ENCODE data around the gene GMDS.

Gene GMDS

GRCh38 chr6:1854296-1854695 is 391.1 kb downstream of the GMDS start:
- no peak overlapping the region for H3K4me3 ChIP-seq (ENCODE audit: low read depth, low read length)
- in situ Hi-C loops (cut with HindIII; ENCODE audit: low sequenced_read_pairs) = no loop called here
- DNase-seq (ENCODE audit: low read depth, low spot score) = no peak
- TF ChIP-seq CTCF (IDR thresholded peaks at IDR 0.05; ENCODE audit: low read depth, low read length) = no peak

GRCh38 chr6:1853761-1854160 is 391.6 kb downstream of the GMDS start:
- no peak overlapping the region for H3K4me3 ChIP-seq (ENCODE audit: low read depth, low read length)
- DNase-seq (ENCODE audit: low read depth, low spot score) = no peak
- TF ChIP-seq CTCF (IDR thresholded peaks at IDR 0.05; ENCODE audit: low read depth, low read length) = no peak
- in situ Hi-C loops (cut with HindIII; ENCODE audit: low sequenced_read_pairs) = no loop called here

GRCh38 chr6:1851681-1852456 is 393.5 kb downstream of the GMDS start:
- no peak for DNase-seq (ENCODE audit: low read depth, low spot score)
- no peak overlapping the region for H3K4me3 ChIP-seq (ENCODE audit: low read depth, low read length)
- in situ Hi-C loops (cut with HindIII; ENCODE audit: low sequenced_read_pairs) = no loop called here
- TF ChIP-seq CTCF (IDR thresholded peaks at IDR 0.05; ENCODE audit: low read depth, low read length) = no peak

- no peak for DNase-seq (ENCODE audit: low read depth, low spot score)
- TF ChIP-seq CTCF (IDR thresholded peaks at IDR 0.05; ENCODE audit: low read depth, low read length) = no peak
- H3K4me3 ChIP-seq (ENCODE audit: low read depth, low read length) = no peak overlapping the region
- in situ Hi-C loops (cut with HindIII; ENCODE audit: low sequenced_read_pairs) = no loop called here
Measured at GRCh38 chr6:1850840-1851157, 394.6 kb downstream of the GMDS start.

GRCh38 chr6:1850121-1850839 is 395.1 kb downstream of the GMDS start:
- no peak for TF ChIP-seq CTCF (IDR thresholded peaks at IDR 0.05; ENCODE audit: low read depth, low read length)
- in situ Hi-C loops (cut with HindIII; ENCODE audit: low sequenced_read_pairs) = no loop called here
- no peak for DNase-seq (ENCODE audit: low read depth, low spot score)
- no peak overlapping the region for H3K4me3 ChIP-seq (ENCODE audit: low read depth, low read length)

GRCh38 chr6:1849691-1850090 is 395.7 kb downstream of the GMDS start:
- no peak for TF ChIP-seq CTCF (IDR thresholded peaks at IDR 0.05; ENCODE audit: low read depth, low read length)

More at GRCh38 chr6:1849691-1850090, 395.7 kb downstream of the GMDS start:
- no peak overlapping the region for H3K4me3 ChIP-seq (ENCODE audit: low read depth, low read length)
- in situ Hi-C loops (cut with HindIII; ENCODE audit: low sequenced_read_pairs) = no loop called here
- DNase-seq (ENCODE audit: low read depth, low spot score) = no peak
